Calu3 (cell line): Measurements from ENCODE around the gene ARL11. TPM values are rescaled to one million over a fixed set of nuclear protein-coding genes. Genes with fewer than 3 reads are reported as not detected.
A peak's percentile ranks its signal among the peaks of the same experiment; 100 is the strongest.

Experiments
- BruUV-seq: library from RNA; stranded (reverse); fragments of 400-500 nt; replicated peaks from 2 replicates; lab custom pipeline; 2021; lab: Mats Ljungman, UMichigan
- CTCF ChIA-PET: fragments of 300-600 bp; sonication (Branson Sonifier 250); formaldehyde crosslinking; loops from one replicate; lab custom pipeline; 2022; ENCODE audit warnings: antibody characterized with exemption; lab: Charles Lee
- DNase-seq: peaks from one replicate; pipeline ENCODE4 v3.0.0; 2022
- H3K27ac Mint-ChIP-seq: one replicate; pipeline ENCODE4 v1.8.0; 2022; ENCODE audit warnings: mixed read lengths; ENCODE audit not compliant: unreplicated experiment
- H3K27me3 Mint-ChIP-seq: one replicate; pipeline ENCODE4 v1.8.0; 2022; ENCODE audit warnings: mixed read lengths; ENCODE audit not compliant: unreplicated experiment
- H3K36me3 Mint-ChIP-seq: one replicate; pipeline ENCODE4 v1.8.0; 2022; ENCODE audit warnings: mild to moderate bottlenecking, moderate library complexity, mixed read lengths; ENCODE audit not compliant: insufficient read depth, unreplicated experiment
- H3K4me1 Mint-ChIP-seq: one replicate; pipeline ENCODE4 v1.8.0; 2022; ENCODE audit warnings: mild to moderate bottlenecking, low read depth, mixed read lengths; ENCODE audit not compliant: unreplicated experiment
- H3K4me3 Mint-ChIP-seq: one replicate; pipeline ENCODE4 v1.8.0; 2022; ENCODE audit warnings: mild to moderate bottlenecking, low read depth, moderate library complexity, mixed read lengths; ENCODE audit not compliant: unreplicated experiment
- H3K9me3 Mint-ChIP-seq: one replicate; pipeline ENCODE4 v1.8.0; 2022; ENCODE audit warnings: low read depth, mixed read lengths; ENCODE audit not compliant: unreplicated experiment
- intact Hi-C: fragments of 100-400 bp; cut with micrococcal nuclease; formaldehyde crosslinking; loops from one replicate; pipeline ENCODE4 v1.10.0; 2022; ENCODE audit not compliant: unreplicated experiment
- total RNA-seq: library from RNA; stranded (reverse); gene quantifications from 2 replicates; pipeline ENCODE4 v1.2.3, GENCODE V29; 2022
- TF ChIP-seq, protein P1 (sequence below): fragments of 200-600 bp; IDR thresholded peaks from one replicate; pipeline ENCODE4 v1.8.0; 2022; ENCODE audit warnings: antibody characterized with exemption; ENCODE audit not compliant: unreplicated experiment

ARL11 gene
- total RNA-seq, 1 experiment from 2014 or later, result not detected

DNA sequence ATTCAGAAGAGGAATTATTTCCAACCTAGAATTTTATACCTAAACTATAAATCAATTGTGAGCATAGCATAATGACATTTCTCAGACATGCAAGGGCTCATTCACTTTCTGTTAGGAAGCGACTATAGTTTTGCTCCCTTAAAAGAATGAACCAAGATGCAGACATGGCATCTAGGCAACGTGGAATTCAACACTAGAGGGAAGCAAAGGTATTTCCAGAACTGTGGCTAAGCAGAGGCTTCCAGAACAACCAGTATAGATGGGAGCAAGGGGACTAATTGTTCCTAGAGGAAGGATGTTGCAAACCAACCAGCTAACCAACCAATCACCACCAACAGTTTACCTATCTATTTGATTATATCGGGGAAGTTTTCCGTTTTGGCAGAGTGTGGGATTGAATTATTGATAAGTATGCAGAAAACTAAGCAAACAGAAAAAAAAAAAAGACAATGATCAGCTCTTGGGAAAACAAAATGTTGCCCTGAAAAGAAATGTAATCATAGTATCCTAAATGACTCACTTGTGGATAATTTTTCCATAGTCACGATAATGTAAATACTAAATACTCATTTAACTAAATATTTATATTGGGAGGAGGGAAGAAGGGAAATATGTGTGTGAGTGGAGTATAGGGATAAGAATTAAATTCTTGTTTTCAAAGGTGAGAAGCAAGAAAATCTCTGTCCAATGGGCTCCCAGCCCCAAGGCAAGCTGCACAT is 21.1 kb downstream of the ARL11 start:
- no TSS peak for BruUV-seq

DNA sequence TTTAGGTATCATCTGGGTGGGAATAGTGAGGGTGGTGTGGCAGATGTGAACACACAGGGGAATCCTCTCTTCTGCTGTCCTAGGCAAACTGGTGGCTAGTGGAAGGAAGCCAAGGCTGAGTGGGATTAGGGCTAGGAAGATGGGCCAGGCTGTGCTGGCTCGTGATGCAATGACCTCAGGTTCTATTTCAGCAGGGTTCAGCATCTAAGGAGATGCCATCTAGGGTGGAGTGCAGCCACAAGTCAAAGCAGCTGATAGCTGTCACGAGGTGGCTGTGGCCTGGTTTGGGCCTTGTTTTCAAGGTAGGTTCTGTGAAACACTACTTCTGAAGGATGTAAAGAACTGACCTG is 21.6 kb downstream of the ARL11 start:
- CTCF ChIA-PET, result no interaction called here
- no peaks in the 10 kb centered on the region for H3K4me1 Mint-ChIP-seq
- no peaks in the 10 kb centered on the region for H3K36me3 Mint-ChIP-seq
- no peaks in the 10 kb centered on the region for H3K9me3 Mint-ChIP-seq
- no TSS peak for BruUV-seq
- no peak for DNase-seq
- H3K27ac Mint-ChIP-seq, result no peak overlapping the region
- intact Hi-C loops, result loop anchor here (5.0 kb wide), 1 partner anchor 197 kb away; no protein-coding TSS in a partner anchor
- no peak overlapping the region for H3K4me3 Mint-ChIP-seq
- no peaks in the 10 kb centered on the region for H3K27me3 Mint-ChIP-seq
- TF ChIP-seq, protein P1, sequence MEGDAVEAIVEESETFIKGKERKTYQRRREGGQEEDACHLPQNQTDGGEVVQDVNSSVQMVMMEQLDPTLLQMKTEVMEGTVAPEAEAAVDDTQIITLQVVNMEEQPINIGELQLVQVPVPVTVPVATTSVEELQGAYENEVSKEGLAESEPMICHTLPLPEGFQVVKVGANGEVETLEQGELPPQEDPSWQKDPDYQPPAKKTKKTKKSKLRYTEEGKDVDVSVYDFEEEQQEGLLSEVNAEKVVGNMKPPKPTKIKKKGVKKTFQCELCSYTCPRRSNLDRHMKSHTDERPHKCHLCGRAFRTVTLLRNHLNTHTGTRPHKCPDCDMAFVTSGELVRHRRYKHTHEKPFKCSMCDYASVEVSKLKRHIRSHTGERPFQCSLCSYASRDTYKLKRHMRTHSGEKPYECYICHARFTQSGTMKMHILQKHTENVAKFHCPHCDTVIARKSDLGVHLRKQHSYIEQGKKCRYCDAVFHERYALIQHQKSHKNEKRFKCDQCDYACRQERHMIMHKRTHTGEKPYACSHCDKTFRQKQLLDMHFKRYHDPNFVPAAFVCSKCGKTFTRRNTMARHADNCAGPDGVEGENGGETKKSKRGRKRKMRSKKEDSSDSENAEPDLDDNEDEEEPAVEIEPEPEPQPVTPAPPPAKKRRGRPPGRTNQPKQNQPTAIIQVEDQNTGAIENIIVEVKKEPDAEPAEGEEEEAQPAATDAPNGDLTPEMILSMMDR, result no peak

More for the DNA sequence above, 21.1 kb downstream of the ARL11 start:
- Mint-ChIP-seq H3K4me3 (no peak overlapping the region), H3K27ac (no peak overlapping the region), H3K4me1 (no peaks in the 10 kb centered on the region), H3K9me3 (no peaks in the 10 kb centered on the region), H3K27me3 (no peaks in the 10 kb centered on the region), H3K36me3 (no peaks in the 10 kb centered on the region)
- CTCF ChIA-PET, result interaction anchor here (0.6 kb wide), 1 partner anchor 144 kb away, joined by 6 read pairs; no protein-coding TSS in a partner anchor
- TF ChIP-seq, protein P1, result no peak
- DNase-seq, result no peak
- intact Hi-C loops, result loop anchor here (5.0 kb wide), 1 partner anchor 198 kb away; no protein-coding TSS in a partner anchor

DNA sequence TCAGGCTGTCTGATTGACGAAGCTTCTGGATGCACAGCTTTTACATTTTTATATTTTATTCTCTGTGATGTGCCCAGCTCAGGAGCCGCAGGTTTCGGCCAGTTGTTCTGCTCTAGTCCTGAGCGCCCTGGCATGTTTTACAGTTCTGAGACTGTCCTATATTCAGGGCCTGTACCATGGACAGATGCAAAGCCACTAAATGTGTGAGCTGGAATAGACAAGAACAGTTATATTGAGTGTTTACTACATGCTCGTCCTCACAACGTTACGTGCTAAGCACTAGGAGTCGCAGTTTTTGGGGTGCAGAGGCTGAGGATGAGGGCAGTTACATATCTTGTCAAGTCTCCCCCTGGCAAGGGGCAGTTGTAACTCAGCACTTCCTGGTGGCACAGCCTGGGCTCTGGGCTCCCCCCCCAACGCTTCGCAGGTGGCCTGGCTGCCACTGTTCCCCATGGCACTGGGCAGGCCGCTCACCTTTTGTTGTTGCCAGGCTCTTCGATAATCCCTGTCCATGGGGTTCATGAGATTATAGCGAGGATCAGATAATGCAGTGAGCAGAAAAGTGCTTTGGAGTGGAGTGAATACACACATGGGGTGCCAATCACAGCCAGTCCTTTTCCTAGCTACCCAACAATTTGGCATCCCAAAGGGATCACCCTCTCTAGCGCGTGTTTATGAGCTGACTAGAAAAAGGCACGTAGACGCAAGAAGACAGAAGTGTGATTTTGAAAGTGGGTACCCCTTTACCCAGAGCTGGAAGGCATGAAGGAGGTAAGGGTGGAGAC is 23.5 kb downstream of the ARL11 start:
- BruUV-seq, result no TSS peak
- TF ChIP-seq, protein P1, result no peak
- intact Hi-C loops, result no loop called here
- CTCF ChIA-PET, result interaction anchor here (0.9 kb wide), 1 partner anchor 345 kb away, joined by 3 read pairs; the partner anchor contains the start of gene TRIM13
- H3K4me3 Mint-ChIP-seq, result no peak overlapping the region
- H3K36me3 Mint-ChIP-seq, result no peaks in the 10 kb centered on the region
- no peaks in the 10 kb centered on the region for H3K27me3 Mint-ChIP-seq
- H3K9me3 Mint-ChIP-seq, result no peaks in the 10 kb centered on the region
- no peaks in the 10 kb centered on the region for H3K4me1 Mint-ChIP-seq
- H3K27ac Mint-ChIP-seq, result no peak overlapping the region
- DNase-seq, result no peak

DNA sequence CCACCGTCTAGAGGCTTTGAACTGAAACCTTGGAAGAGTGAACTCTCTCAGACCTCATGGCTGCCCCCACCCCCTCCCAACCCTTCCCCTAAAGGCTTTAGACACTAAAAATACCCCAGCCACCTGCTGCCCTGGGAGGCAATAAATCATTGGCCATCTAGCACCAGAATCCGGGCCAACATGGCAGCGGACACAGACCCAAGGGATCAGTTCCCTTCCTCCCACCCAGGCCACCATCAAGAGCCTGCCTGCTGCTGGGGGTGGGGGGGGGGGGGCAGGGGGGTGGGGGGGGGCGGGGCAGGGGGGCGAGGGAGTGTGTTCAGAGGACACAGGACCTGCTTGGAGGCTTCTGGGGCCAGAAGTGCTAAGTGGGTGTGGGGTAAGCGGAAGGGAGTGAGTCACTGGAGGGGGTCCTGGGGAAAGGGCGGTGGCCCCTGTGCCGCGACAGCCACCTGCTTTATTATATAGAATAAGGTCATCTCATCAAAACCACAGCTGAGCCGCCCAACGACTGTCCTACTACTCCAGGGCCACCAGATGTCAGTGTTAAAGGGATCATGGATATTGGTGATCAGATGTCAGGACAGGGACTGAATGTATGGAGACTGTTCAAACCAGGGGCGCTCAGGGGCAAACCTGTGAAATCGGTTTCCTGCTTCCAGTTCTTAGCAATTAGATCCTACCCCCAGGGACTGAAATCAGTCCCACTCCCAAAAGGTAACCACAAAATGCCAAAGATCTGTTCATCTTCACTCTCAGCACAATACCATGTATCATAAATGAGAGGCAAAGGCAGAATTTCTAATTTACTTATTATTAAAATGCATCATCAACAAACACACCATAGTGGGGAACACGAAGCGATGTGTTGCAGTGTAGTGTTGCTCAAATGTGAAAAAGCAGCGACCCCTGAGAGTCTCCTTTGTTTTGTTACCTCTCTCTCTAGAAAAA is 24.3 kb downstream of the ARL11 start:
- TF ChIP-seq, protein P1, result no peak
- no peaks in the 10 kb centered on the region for H3K9me3 Mint-ChIP-seq
- H3K36me3 Mint-ChIP-seq, result no peaks in the 10 kb centered on the region
- H3K4me3 Mint-ChIP-seq, result no peak overlapping the region
- intact Hi-C loops, result no loop called here
- no peak overlapping the region for H3K27ac Mint-ChIP-seq
- no peaks in the 10 kb centered on the region for H3K4me1 Mint-ChIP-seq
- BruUV-seq, result no TSS peak
- CTCF ChIA-PET, result interaction anchor here (0.9 kb wide), 1 partner anchor 344 kb away, joined by 3 read pairs; the partner anchor contains the start of gene TRIM13
- peak; percentile 21 for DNase-seq
- no peaks in the 10 kb centered on the region for H3K27me3 Mint-ChIP-seq
